ENCODE data around the gene WDR36. TPM values are rescaled to one million over a fixed set of nuclear protein-coding genes. Genes with fewer than 3 reads are reported as not detected.

The WDR36 gene
- total RNA-seq = 10 to 100 TPM; 25.0 to 36.1 (median 29.1) TPM
- polyA plus RNA-seq = 1 to 10 TPM; 7.9 to 9.6 (median 8.8) TPM
- long read RNA-seq, donor 1, partial matches to known transcripts = 0 of 2 reads
- long read RNA-seq, donor 1, other reads (novel, unspliced or antisense) = 0 of 2 reads
- long read RNA-seq, donor 2, full-length matches to known transcripts = 1 of 1 reads
- long read RNA-seq, donor 2, partial matches to known transcripts = 0 of 1 reads
- long read RNA-seq, donor 2, other reads (novel, unspliced or antisense) = 0 of 1 reads

GRCh38 chr5:111092062-111092853 is at the start of gene WDR36:
Gene WDR36, plus strand, starts transcription at chr5:111092348. Its CDS starts 109 bp downstream, at chr5:111092457.
- Histone ChIP-seq H3K4me3 (peak within 1 kb of the TSS; percentile 63 to 99 (median 92)), H3K4me1 (peaks cover 14 to 49% (median 28%) of the 10 kb centered on the region in 6 donors), H3K9me3 (no peaks in the 10 kb centered on the region), H3K27me3 (replicated peaks in 1 of 7) (peaks cover 0 to 3% (median 0%) of the 10 kb centered on the region in 7 donors), H3K36me3 (peaks cover 0 to 25% (median 6%) of the 10 kb centered on the region in 6 donors), H3K27ac (peak within 1 kb of the TSS; percentile 64 to 89 (median 84))
- intact Hi-C loops (cut with DNase I; ENCODE audit: low total_unique reads) = no loop called here
- peak; percentile 96 for DNase-seq
- TF ChIP-seq POLR2A (IDR thresholded peaks at IDR 0.05) = peak in 1 of 3 donors; percentile 22
- peak; percentile 86 to 91 (median 90) for TF ChIP-seq POLR2AphosphoS5 (IDR thresholded peaks at IDR 0.05)
- TF ChIP-seq CTCF (IDR thresholded peaks at IDR 0.05 in 8 of 11, conservative IDR thresholded peaks at IDR 0.05 in 3 of 11) = no peak
- WGBS, 5 donors = 1% methylated on average over 40 to 50 of the region's 50 CpGs

DNA sequence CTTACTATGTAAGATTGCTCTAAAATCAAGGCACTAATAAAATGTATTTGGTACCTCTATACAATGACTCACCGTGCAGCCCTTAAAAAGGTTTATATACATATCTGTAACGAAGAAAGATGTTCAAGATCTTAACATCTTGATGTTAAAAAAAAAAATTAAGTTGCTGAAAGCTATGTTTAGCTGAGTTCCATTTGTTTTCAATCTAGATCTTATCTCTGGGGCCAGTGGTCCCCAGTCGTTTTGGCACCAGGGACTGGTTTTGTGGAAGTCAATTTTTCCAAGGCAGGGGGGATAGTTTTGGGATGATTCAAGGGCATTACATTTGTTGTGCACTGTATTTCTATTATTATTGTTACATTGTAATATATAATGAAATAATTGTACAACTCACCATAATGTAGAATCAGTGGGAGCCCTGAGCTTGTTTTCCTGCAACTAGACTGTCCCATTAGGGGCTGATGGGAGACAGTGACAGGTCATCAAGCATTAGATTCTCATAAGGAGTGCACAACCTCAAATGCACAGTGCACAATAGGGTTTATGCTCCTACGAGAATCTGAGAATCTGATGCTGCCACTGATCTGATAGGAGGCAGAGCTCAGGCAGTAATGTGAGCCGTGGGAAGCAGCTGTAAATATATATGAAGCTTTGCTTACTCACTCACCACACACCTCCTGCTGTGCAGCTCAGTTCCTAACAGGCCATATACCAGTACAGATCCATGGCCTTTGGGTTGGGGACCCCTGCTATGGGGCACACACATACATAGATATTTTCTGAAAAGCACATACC is 48.2 kb upstream of the WDR36 start:
- no peak for DNase-seq
- 43 to 56% (median 50%) methylated on average over 5 of the region's 5 CpGs for WGBS, 5 donors
- no peaks in the 10 kb centered on the region for H3K36me3 ChIP-seq
- TF ChIP-seq POLR2A (IDR thresholded peaks at IDR 0.05) = no peak
- no peak for TF ChIP-seq CTCF (IDR thresholded peaks at IDR 0.05 in 8 of 11, conservative IDR thresholded peaks at IDR 0.05 in 3 of 11)
- no peak for TF ChIP-seq POLR2AphosphoS5 (IDR thresholded peaks at IDR 0.05)
- H3K27ac ChIP-seq = no peak overlapping the region
- H3K27me3 ChIP-seq (replicated peaks in 1 of 7) = no peaks in the 10 kb centered on the region
- no peaks in the 10 kb centered on the region for H3K9me3 ChIP-seq
- H3K4me3 ChIP-seq = no peak overlapping the region
- no peaks in the 10 kb centered on the region for H3K4me1 ChIP-seq
- intact Hi-C loops (cut with DNase I; ENCODE audit: low total_unique reads) = no loop called here

- intact Hi-C loops (cut with DNase I; ENCODE audit: low total_unique reads) = no loop called here
- no peaks in the 10 kb centered on the region for H3K4me1 ChIP-seq
- H3K36me3 ChIP-seq = no peaks in the 10 kb centered on the region
- DNase-seq = no peak
- no peak for TF ChIP-seq CTCF (IDR thresholded peaks at IDR 0.05 in 8 of 11, conservative IDR thresholded peaks at IDR 0.05 in 3 of 11)
- no peak for TF ChIP-seq POLR2A (IDR thresholded peaks at IDR 0.05)
- no peak for TF ChIP-seq POLR2AphosphoS5 (IDR thresholded peaks at IDR 0.05)
- no peak overlapping the region for H3K4me3 ChIP-seq
- H3K27me3 ChIP-seq (replicated peaks in 1 of 7) = peaks cover 0 to 12% (median 0%) of the 10 kb centered on the region in 7 donors
- H3K27ac ChIP-seq = no peak overlapping the region
- peaks cover 0 to 12% (median 3%) of the 10 kb centered on the region in 8 donors for H3K9me3 ChIP-seq
Observed at GRCh38 chr5:111058064-111058463, 34.1 kb upstream of the WDR36 start.
